Suprapubic skin (tissue), 4 donors: ENCODE measurements around the gene COPS3. TPM values are rescaled to one million over a fixed set of nuclear protein-coding genes. Genes with fewer than 3 reads are reported as not detected.
"Not testable (repeated sequence)": the region's sequence is repeated elsewhere in the genome, so short reads cannot be mapped to it uniquely, and the experiment has no call there.

Source experiments
- DNase-seq, 2 donors: peaks; one replicate each; pipeline ENCODE4 v3.0.0-alpha.2; 2019; ENCODE audit warnings: low spot score in 2 of 2
- H3K27ac ChIP-seq: fragments of 200-600 bp; sonication (generic); one replicate; pipeline ENCODE4 v1.5.1; 2019
- H3K27me3 ChIP-seq: fragments of 200-600 bp; sonication (generic); one replicate; pipeline ENCODE4 v1.5.1; 2019
- H3K36me3 ChIP-seq: fragments of 200-600 bp; sonication (generic); one replicate; pipeline ENCODE4 v1.5.1; 2019
- H3K4me1 ChIP-seq: fragments of 200-600 bp; sonication (generic); one replicate; pipeline ENCODE4 v1.5.1; 2019
- H3K4me3 ChIP-seq: fragments of 200-600 bp; sonication (generic); one replicate; pipeline ENCODE4 v1.5.1; 2019; ENCODE audit warnings: mild to moderate bottlenecking
- H3K9me3 ChIP-seq: fragments of 200-600 bp; sonication (generic); one replicate; pipeline ENCODE4 v1.5.1; 2019
- EP300 ChIP-seq: sonication (generic); formaldehyde crosslinking; IDR thresholded peaks from one replicate; pipeline ENCODE4 v1.6.1; 2017; ENCODE audit warnings: antibody characterized with exemption
- POLR2A ChIP-seq, 2 donors: fragments of 450-650 bp; IDR thresholded peaks; one replicate each; pipeline ENCODE4 v1.6.1; 2017; ENCODE audit warnings: antibody characterized with exemption in 2 of 2, mild to moderate bottlenecking in 2 of 2, moderate library complexity in 2 of 2
- POLR2AphosphoS5 ChIP-seq, 3 donors: sonication (generic); formaldehyde crosslinking; IDR thresholded peaks; one replicate each; pipeline ENCODE4 v1.6.1; 2017; ENCODE audit warnings: antibody characterized with exemption in 3 of 3
- WGBS: methylation state at CpG from one replicate; pipeline ENCODE4 v1.1.5; 2018; 5-methylcytosine and 5-hydroxymethylcytosine counted together
- total RNA-seq, 4 donors: library from RNA; depleted of rRNA; stranded (reverse); fragments of >200 nt; gene quantifications; one replicate each; pipeline ENCODE4 v1.1.0, GENCODE V29; 2016
- TF ChIP-seq, protein P1 (sequence below), 2 donors: fragments of 200-600 bp in 1 of 2; fragments of 450-650 bp in 1 of 2; sonication (generic) in 1 of 2; IDR thresholded peaks; one replicate each; pipeline ENCODE4 v1.5.1; 2016 to 2019; ENCODE audit warnings: antibody characterized with exemption in 2 of 2, mild to moderate bottlenecking in 1 of 2, moderate library complexity in 1 of 2

COPS3 gene
- total RNA-seq, 4 donors from 2014 or later, result 55.0 to 77.3 (median 59.4) TPM

DNA sequence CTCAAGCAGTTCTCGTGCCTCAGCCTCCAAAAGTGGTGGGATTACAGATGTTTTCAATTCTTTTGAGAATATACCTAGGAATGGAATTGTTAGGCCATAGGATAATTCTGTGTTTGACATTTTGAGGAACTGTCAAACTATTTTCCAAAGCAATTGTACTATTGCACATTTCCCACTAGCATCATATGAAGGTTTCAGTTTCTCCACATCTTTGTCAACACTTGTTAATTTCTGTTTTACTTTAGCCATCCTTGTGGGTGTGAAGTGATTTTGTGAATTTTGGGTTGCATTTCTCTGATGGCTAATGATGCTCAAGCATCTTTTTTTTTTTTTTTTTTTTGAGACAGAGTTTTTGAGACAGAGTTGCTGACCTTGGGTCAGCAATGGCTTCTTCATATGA is 28.3 kb upstream of the COPS3 start:
- peaks cover 3% of the 10 kb centered on the region for H3K4me1 ChIP-seq
- H3K36me3 ChIP-seq, result no peaks in the 10 kb centered on the region
- no peaks in the 10 kb centered on the region for H3K27me3 ChIP-seq
- no peaks in the 10 kb centered on the region for H3K9me3 ChIP-seq
- no peak overlapping the region for H3K27ac ChIP-seq
- TF ChIP-seq, protein P1, sequence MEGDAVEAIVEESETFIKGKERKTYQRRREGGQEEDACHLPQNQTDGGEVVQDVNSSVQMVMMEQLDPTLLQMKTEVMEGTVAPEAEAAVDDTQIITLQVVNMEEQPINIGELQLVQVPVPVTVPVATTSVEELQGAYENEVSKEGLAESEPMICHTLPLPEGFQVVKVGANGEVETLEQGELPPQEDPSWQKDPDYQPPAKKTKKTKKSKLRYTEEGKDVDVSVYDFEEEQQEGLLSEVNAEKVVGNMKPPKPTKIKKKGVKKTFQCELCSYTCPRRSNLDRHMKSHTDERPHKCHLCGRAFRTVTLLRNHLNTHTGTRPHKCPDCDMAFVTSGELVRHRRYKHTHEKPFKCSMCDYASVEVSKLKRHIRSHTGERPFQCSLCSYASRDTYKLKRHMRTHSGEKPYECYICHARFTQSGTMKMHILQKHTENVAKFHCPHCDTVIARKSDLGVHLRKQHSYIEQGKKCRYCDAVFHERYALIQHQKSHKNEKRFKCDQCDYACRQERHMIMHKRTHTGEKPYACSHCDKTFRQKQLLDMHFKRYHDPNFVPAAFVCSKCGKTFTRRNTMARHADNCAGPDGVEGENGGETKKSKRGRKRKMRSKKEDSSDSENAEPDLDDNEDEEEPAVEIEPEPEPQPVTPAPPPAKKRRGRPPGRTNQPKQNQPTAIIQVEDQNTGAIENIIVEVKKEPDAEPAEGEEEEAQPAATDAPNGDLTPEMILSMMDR (IDR thresholded peaks at IDR 0.05), result no peak
- no peak for TF ChIP-seq POLR2A (IDR thresholded peaks at IDR 0.05)
- H3K4me3 ChIP-seq, result no peak overlapping the region
- WGBS, result 87% methylated on average over 1 of the region's 1 CpG
- no peak for DNase-seq

DNA sequence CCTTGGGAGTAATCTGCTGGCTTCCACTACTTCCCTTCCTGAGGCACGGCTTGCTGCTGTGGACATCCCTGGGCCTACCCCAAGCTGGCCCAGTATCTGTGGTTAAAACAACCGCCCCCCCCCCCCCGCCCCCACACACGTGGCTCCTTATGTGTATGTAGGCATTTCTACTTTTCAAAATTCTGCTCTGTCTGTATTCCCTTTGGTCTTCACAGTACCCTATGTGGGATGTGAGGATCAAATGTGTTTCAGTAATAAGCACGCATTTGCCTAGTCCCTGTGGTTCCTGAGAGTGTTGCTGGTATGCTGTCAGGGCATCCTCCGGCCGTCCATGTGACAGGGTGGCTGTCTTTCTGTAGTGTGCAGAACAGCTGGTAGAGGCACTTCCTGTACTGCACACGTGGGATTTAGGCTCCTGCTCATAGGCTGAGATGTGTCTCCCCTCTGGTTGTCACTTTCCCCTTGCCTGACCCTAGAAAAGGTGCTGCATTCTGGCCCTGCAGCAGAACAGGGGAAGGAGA is 24.3 kb upstream of the COPS3 start:
- DNase-seq, result no peak
- Histone ChIP-seq H3K27me3 (no peaks in the 10 kb centered on the region), H3K4me1 (peaks cover 17% of the 10 kb centered on the region), H3K36me3 (no peaks in the 10 kb centered on the region), H3K27ac (no peak overlapping the region), H3K4me3 (no peak overlapping the region), H3K9me3 (no peaks in the 10 kb centered on the region)
- WGBS, result 42% methylated on average over 7 of the region's 8 CpGs
- TF ChIP-seq EP300 (no peak), POLR2A (IDR thresholded peaks at IDR 0.05) (no peak), POLR2AphosphoS5 (IDR thresholded peaks at IDR 0.05) (no peak)
- TF ChIP-seq, protein P1 (IDR thresholded peaks at IDR 0.05), result no peak

DNA sequence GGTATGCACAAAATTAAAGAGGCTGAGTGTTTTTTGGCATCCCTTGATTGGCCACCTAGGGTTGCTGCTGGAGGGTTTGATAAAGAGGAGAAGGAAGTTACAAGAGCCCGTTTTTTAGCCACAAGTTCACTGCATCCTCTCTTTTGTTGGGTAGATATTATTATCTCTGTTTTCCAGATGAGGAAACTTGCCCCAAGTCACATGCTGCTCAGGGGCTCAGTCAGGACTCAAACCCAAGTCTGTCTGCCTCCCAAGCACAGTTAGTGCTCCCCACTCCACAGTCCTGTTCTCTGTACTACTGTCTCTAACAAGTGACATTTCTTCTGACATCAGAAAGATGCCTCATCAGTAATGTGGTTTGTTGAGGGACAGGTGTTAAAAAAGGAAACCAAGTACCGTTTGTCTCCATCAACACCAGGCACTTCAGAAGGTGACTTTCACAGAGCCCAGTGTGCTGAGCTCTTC is 23.5 kb upstream of the COPS3 start:
- Histone ChIP-seq H3K27me3 (no peaks in the 10 kb centered on the region), H3K4me1 (peaks cover 19% of the 10 kb centered on the region), H3K27ac (no peak overlapping the region), H3K36me3 (no peaks in the 10 kb centered on the region), H3K9me3 (no peaks in the 10 kb centered on the region), H3K4me3 (no peak overlapping the region)
- WGBS, result 86% methylated on average over 2 of the region's 2 CpGs
- TF ChIP-seq EP300 (no peak), POLR2AphosphoS5 (IDR thresholded peaks at IDR 0.05) (no peak), POLR2A (IDR thresholded peaks at IDR 0.05) (no peak)
- TF ChIP-seq, protein P1 (IDR thresholded peaks at IDR 0.05), result no peak
- DNase-seq, result no peak

DNA sequence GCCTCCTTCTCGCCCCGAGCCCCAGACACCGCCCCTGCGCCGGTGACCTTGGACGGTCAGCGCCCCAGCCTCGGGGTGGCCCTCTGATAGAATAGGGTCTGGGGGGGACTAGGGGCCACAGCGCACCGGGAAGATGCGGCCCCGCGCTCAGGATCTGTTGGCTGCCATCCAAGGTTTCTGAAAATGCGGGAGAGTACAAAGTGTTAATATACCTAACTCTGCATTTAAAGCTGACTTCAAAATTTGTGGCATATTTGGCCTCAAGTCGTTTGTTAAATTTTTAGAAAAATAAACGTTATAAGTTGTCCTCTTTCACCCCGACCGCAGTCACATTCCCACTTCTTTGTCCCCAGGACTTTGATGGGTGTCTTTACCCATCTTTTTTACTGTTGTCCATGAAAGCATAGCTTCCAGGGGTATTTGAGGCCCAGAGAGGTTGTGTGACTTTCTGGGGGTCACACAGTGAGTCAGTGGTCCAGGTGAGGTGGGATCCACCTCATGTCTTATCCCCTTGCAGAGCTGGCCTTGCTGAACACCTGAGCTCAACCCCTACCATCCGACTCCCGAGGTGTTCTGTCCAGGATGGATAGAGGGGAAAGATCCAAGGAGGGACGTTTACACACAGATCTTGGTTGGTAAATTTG is 22.9 kb upstream of the COPS3 start:
- Histone ChIP-seq H3K36me3 (no peaks in the 10 kb centered on the region), H3K4me3 (peak overlapping the region; percentile 59), H3K27ac (peak overlapping the region; percentile 20), H3K4me1 (peaks cover 19% of the 10 kb centered on the region), H3K9me3 (no peaks in the 10 kb centered on the region), H3K27me3 (no peaks in the 10 kb centered on the region)
- TF ChIP-seq EP300 (no peak), POLR2A (IDR thresholded peaks at IDR 0.05) (no peak), POLR2AphosphoS5 (IDR thresholded peaks at IDR 0.05) (no peak)
- TF ChIP-seq, protein P1 (IDR thresholded peaks at IDR 0.05), result no peak
- 23% methylated on average over 17 of the region's 21 CpGs for WGBS
- DNase-seq, result no peak

DNA sequence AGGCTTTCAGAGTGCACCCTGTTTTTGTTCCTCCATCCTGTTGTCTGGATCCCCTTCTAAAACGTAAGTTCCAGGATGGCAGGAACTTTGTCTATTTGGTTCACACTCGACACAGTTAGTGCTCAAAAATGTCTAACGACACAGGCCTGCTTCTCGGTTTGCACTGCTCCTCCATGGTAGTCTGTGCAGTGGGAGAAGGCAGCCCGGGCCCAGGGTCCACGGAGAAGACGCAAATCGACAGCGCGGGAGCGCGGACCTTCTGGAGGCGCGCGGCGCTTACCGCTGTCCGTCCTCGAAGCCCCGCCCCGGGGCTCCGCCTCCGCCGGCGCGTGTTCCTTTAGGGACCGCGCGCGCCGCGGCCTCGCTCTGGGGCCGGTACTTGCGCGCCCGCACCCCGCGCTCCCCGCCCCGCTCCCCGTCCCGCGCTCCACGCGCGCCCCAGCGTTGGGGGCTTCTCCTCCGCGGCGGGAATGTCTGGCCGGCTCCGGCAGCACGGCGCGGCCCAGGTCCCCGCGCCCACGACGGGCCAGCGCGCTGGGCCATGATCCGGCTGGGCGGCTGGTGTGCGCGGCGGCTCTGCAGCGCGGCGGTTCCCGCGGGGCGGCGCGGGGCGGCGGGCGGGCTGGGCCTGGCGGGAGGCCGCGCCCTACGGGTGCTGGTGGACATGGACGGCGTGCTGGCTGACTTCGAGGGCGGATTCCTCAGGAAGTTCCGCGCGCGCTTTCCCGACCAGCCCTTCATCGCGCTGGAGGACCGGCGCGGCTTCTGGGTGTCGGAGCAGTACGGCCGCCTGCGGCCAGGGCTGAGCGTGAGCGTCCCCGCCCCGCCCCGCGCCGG is 22.2 kb upstream of the COPS3 start, which contains the start of gene NT5M:
TSS of gene NT5M (plus strand) at position 364 of the 837 bp plus-strand sequence. CDS start at position 542, 178 bp downstream.
- H3K27ac ChIP-seq, result peak within 1 kb of the TSS; percentile 20
- no peaks in the 10 kb centered on the region for H3K27me3 ChIP-seq
- no peaks in the 10 kb centered on the region for H3K36me3 ChIP-seq
- WGBS, result under 1% methylated on average over 16 of the region's 107 CpGs
- H3K4me3 ChIP-seq, result peak within 1 kb of the TSS; percentile 59
- DNase-seq, result peak in 1 of 2 donors; percentile 75
- H3K4me1 ChIP-seq, result peaks cover 19% of the 10 kb centered on the region
- H3K9me3 ChIP-seq, result no peaks in the 10 kb centered on the region
- no peak for TF ChIP-seq POLR2A (IDR thresholded peaks at IDR 0.05)

DNA sequence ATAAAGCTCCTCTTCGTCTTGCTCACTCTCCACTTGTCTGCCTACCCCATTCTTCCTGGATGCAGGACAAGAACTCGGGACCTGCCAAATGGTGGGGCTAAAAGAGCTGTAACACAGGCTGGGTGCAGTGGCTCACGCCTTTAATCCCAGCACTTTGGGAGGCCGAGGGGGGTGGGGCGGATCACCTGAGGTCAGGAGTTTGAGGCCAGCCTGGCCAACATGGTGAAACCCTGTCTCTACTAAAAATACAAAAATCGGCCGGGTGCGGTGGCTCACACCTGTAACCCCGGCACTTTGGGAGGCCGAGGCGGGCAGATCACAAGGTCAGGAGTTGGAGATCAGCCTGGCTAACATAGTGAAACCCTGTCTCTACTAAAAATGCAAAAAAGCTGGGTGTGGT is 20.6 kb upstream of the COPS3 start:
- H3K27ac ChIP-seq, H3K36me3 ChIP-seq, H3K27me3 ChIP-seq, H3K4me3 ChIP-seq, H3K9me3 ChIP-seq, DNase-seq: not testable (repeated sequence)
- H3K4me1 ChIP-seq, result peaks cover 19% of the 10 kb centered on the region
- WGBS, result 92% methylated on average over 11 of the region's 11 CpGs
